NOMO-1 (cell line): ENCODE data around the gene ZSWIM8.
"Not testable (repeated sequence)": the region's sequence is repeated elsewhere in the genome, so short reads cannot be mapped to it uniquely, and the experiment has no call there.

Experiments
- DNase-seq, 2 experiments: peaks; one replicate each; lab custom pipeline; 2025; ENCODE audit not compliant: unreplicated experiment in 2 of 2; lab: John Stamatoyannopoulos, UW

The ZSWIM8 gene

GRCh38 chr10:73796035-73796434 is 10.6 kb downstream of the ZSWIM8 start:
- DNase-seq = not testable (repeated sequence)

- DNase-seq = no peak
Measured at GRCh38 chr10:73796766-73797165, 11.4 kb downstream of the ZSWIM8 start.

- DNase-seq = no peak
Measured at GRCh38 chr10:73797324-73798025, 12.1 kb downstream of the ZSWIM8 start.

GRCh38 chr10:73798087-73798486 is 12.7 kb downstream of the ZSWIM8 start:
- DNase-seq = no peak

- DNase-seq = no peak
Measured at GRCh38 chr10:73798927-73799560, 13.6 kb downstream of the ZSWIM8 start.

- no peak for DNase-seq
Measured at GRCh38 chr10:73799899-73800559, 14.6 kb downstream of the ZSWIM8 start.

GRCh38 chr10:73800560-73801252 is 15.3 kb downstream of the ZSWIM8 start:
- no peak for DNase-seq

GRCh38 chr10:73801253-73801590 is 15.8 kb downstream of the ZSWIM8 start:
- no peak for DNase-seq

GRCh38 chr10:73802276-73802991 is 17.0 kb downstream of the ZSWIM8 start:
- DNase-seq = no peak

GRCh38 chr10:73803680-73804286 is 18.4 kb downstream of the ZSWIM8 start:
- no peak for DNase-seq

- no peak for DNase-seq
Measured at GRCh38 chr10:73806176-73806950, 21.0 kb downstream of the ZSWIM8 start.

- no peak for DNase-seq
Measured at GRCh38 chr10:73807471-73807870, 22.1 kb downstream of the ZSWIM8 start.

- DNase-seq = no peak
Measured at GRCh38 chr10:73808021-73808815, 22.8 kb downstream of the ZSWIM8 start.

GRCh38 chr10:73809061-73809818 is 23.8 kb downstream of the ZSWIM8 start:
- DNase-seq = no peak

- DNase-seq = peak; percentile 14 to 20
Measured at GRCh38 chr10:73810358-73810734, 24.9 kb downstream of the ZSWIM8 start.

GRCh38 chr10:73810735-73811465 is 25.5 kb downstream of the ZSWIM8 start:
- no peak for DNase-seq

- no peak for DNase-seq
Measured at GRCh38 chr10:73812657-73813056, 27.3 kb downstream of the ZSWIM8 start.

GRCh38 chr10:73813333-73813732 is 27.9 kb downstream of the ZSWIM8 start:
- no peak for DNase-seq
